ENCODE measurements around the gene MRPL20.
"Not testable (repeated sequence)": the region's sequence is repeated elsewhere in the genome, so short reads cannot be mapped to it uniquely, and the experiment has no call there.

Gene MRPL20

DNA sequence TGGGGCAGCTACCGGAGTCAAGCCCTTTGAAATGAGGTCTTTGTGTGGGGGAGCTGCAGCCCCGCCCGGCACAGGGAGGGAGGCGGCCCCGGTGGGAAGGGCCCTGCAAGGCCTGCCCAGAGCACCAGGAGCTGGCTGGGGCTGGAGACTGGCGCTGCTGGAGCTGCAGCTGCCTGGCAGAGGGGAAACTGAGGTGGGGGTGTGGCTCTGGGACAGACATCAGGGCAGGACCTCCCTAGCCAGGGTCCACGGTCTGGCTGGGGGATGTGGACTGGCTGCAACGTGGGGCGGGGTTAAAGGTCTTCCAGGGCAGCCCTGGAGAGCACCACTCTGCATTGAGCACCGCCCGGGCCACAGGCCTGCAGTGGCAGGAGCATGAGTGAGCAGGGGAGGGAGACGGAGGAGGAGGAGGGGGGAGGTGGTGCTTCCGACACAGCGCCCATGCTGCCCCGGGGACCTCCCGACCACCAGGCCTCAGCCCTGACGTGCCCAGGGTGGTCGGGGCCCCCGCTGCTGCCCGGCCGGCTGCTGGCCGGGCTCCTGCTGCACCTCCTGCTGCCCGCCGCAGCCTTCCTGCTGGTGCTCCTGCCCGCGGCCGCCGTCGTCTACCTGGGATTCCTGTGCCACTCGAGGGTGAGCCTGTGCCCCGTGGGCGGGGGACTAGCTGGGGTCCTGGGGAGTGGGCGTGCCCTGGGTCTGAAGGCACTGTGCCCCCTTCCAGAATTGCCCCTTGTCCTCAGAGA, 18.8 kb upstream of the MRPL20 start:
- no peak for DNase-seq (ENCODE audit: low read depth)

DNA sequence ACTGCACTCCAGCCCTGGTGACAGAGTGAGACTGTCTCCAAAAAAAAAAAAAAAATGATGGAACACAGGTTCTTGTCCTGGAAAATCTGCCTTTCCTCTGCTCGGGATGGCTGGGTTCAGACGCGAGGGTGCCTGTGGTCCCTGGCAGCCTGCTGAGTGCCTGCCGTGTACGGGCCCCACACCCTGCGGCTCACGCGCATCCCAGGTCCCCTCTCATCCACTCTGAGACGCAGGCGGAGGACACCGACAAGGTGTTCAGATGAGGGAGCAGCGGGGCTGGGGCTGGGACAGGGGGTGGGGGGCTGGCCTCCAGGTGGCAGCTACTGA, 18.3 kb upstream of the MRPL20 start:
- no peak for DNase-seq (ENCODE audit: low read depth)

DNA sequence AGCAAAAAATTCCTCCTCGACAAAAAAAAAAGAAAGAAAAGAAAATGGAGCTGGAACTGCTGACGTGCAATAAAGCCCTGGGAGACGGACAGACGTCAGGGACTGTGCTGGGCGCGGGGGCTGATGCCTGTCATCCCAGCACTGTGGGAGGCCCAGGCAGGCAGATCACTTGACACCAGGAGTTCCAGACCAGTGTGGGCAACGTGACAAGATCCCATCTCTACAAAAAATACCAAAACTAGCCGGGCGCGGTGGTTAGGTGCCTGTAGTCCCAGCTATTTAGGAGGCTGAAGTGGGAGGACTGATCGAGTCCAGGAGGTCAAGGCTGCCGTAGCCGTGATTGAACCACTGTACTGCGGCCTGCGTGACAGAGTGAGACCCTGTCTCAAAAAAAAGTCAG, 17.6 kb upstream of the MRPL20 start:
- no peak for DNase-seq (ENCODE audit: low read depth)

DNA sequence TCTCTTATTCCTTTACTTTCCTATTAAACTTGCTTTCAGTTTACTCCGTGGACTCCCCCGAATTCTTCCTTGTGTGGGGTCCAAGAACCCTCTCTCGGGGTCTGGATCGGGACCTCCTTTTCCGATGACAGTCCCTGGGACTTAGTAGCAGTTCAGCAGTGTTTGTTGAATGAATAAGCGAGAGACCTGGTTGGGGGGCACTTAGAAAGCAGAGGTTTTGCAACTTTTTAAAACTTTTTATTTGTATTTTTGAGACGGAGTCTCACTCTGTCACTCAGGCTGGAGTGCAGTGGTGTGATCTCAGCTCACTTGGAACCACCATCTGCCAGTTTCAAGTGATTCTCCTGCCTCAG, 16.1 kb upstream of the MRPL20 start:
- no peak for DNase-seq (ENCODE audit: low read depth)

DNA sequence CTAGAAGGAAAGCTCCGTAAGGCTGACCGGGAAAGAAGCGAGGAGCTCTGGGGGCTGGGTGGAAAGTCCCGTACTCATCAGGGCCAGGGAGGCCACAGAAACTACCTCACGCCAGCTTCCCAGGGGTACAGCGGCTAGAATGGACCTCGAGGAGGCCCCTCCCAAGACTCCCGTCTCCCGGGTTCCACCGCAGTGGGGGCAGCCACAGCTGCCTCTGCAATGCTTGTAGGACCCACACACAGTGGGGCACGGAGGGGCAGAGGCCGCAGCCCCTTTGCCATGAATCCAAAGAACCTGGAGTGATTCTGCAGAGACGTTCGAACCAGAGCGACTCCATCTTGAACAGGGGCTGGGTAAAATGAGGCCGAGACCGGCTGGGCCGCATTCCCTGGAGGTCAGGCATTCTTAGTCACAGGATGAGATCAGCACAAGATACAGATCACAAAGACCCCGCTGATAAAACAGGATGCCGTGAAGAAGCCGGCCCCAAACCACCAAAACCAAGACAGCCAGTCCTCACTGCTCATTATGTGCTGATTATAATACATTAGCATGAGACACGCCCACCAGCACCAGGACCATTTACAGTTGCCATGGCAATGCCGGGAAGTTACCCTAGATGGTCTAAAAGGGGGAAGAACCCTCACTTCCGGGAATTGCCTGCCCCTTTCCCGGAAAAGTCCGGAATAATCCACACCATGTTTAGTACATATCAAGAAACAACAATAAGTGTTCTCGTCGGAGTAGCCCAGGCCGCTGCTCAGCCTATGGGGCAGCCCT, 15.6 kb upstream of the MRPL20 start:
- no peak for DNase-seq (ENCODE audit: low read depth)

DNA sequence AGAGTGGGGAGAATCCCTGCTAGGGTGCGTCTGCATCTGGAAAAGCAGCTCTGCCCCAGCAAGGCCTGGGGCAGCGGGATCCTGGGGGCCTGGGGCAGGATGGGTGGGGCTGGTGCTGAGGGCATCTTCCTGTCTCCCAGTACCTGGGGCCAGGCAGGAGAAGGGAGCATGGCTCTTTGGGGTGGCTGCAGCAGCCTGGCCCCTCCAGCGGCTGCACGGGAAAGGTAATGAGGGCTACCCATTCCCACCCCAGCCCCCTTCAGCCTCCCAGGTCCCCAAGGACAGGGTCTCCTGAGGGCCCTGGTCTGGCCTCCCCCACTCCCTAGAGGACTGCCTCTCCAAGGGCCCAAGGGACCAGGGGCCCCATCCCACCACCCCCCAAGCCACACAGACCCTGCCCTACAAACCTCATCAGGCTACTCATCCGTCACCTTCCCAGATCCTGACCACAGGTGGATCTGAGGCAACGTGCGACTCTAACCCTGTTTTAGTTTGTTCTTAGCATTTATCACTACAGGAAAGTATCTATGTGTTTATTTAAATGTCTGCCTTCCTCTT, 14.9 kb upstream of the MRPL20 start:
- DNase-seq (ENCODE audit: low read depth): no peak

DNA sequence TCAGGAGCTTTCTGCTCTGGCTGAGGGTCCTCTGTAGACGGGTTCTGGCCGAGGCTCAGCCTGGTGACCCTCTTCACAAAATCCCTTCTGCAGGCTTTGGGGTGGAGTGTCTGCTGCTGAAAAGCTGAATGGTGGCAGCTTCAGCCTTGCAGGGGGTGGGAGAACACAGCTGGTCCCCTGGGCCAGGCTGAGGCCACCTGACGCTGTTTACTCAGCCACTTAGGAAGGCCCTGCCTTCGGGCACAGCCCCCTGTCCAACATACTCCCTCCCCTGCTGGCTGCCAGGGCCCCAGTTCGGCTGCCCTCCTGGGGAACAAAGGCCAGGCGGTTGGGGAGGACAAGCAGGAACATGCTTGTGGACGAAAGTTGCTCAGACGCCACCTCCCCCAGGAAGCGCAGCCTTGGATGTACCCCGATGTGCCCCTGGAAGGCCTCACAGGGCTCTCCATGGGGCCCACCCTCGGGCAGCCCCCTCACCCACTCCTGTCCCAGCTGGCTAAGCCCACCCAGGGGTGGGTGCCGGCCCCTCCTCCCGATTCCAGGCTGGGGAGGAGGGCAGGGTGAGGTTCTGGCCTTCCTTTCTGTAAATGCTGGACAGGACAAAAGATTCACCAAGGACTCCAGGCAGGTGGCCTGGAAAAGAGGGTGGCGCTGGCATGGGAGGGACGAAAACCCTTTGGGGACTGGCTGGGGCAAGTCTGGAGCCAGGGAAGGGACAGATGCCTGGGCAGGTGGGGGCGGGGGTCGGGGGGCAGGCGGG, 14.2 kb upstream of the MRPL20 start, which contains the start of gene ANKRD65:
TSS of gene ANKRD65 (minus strand) at position 130 of the 760 bp plus-strand sequence. CDS start 271 bp downstream, outside the sequence.
- no peak for DNase-seq (ENCODE audit: low read depth)

DNA sequence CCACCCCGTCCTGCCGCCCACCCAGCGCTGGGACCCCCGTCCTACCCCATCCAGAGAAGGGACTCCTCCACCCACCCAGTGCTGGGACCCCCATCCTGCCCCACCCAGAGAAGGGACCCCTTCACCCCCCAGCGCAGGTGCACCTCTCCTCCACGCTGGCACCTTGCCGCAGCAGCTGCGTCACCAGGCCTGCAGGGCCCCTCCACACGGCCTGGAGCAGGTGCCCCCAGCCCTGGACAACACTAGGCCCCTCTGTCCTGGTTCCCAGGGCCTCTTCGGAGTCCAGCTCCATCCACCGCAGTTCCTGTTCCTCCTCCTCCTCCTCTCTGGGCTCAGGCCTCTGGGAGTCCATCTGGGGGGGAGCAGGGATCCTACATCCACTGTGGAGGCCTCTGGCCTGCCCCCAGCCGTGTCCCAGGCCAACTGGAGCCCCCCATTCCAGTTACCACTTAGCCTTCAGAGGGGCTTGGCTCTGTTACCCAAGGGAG, 13.6 kb upstream of the MRPL20 start:
- DNase-seq (ENCODE audit: low read depth): no peak

DNA sequence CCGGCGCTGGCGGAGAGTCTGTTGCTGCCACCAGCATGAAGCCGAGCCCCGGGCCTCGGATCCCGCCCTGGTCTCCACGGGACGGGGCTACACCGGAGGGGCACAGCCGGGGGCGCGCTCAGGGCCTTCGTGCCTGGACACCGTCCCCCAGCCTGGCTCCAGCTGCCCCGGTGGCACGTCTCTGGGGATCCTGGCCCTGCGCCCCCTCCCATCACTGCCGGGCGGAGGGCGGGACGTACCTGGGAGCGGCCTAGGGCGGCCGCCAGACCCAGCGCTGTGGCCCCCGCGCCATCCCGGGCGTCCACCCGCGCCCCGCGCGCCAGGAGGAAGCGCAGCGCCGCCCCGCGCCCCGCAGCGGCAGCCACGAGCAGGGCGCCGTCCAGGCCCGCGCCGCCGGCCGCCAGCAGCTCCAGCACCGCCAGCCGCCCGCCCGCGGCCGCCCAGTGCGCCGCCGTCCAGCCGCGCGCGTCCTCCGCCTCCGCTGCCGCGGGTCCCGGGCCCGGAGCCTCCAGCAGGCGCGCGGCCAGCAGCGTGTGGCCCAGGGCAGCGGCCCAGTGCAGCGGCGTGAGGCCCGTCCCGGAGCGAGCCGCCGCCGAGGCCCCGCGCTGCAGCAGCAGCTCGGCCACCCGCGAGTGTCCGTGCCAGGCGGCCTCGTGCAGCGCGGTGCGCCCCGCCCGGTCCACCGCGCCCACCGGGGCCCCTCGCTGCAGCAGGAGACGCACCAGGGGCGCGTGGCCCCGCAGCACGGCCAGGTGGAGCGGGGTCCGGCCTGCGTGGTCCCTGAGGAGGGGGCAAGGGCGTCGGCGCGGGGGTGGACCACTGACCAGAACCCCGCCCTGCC, 12.9 kb upstream of the MRPL20 start:
- DNase-seq (ENCODE audit: low read depth): no peak

DNA sequence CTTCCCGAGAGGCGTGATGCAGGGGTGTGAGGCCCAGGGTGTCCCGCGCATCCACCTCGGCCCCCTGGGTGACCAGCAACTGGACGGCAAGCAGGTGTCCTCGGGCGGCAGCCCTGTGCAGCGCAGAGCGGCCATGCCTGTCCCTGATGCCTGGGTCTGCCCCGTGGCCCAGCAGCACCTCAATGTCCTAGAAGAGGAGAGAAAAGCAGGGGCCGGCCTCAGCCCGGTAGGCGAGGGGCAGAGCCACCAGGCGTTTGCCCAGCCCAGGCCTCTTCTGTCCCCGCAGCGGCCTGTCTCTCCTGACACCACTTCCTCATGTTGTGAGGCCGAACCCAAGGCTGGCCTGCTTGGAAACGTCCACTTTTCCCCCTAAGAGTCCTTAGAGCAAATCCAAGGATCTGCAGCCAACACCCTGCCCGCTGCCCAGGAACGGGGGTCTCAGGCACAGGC, 12.3 kb upstream of the MRPL20 start:
- no peak for DNase-seq (ENCODE audit: low read depth)

DNA sequence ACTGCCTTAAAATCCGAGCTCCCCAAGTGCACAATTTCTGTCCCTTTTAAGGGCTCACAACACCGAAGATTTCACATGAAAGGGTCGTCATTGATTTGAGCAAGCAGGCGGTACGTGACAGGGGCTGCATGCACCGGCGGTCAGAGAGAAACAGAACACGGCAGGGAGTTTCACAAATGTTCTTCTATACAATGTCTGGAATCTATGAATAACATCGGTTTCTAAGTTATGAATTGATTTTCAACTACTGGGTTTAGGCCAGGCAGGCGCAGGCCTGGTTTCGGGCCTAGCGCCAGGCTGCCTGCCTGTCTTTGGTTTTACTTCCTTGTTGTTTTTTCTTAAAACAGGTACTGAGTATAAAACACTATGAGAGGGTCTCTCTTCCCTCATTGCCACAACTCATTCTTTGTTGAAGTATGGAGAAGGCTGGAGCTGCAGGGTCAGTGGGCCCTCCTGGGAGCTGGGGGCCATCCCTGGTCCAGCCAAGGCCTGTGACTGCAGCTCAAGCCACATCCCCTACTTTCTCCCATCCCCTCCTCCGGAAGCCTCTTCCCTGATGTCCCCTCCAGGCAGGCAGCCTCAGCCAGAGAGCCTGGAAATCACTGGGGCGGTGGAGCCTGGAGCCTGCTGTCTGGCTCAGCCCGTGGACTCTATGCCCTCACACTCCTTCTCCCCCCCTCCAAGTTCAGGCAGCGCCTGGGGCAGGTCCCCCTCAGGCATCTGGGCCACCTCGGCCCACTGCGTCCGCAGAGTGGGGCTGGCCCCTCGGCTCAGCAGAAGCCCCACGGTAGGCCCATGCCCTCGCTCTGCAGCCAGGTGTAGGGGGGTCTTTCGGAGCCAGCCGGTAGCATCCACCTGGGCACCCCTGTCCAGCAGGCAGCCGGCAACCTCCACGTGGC, 11.6 kb upstream of the MRPL20 start:
- no peak for DNase-seq (ENCODE audit: low read depth)

DNA sequence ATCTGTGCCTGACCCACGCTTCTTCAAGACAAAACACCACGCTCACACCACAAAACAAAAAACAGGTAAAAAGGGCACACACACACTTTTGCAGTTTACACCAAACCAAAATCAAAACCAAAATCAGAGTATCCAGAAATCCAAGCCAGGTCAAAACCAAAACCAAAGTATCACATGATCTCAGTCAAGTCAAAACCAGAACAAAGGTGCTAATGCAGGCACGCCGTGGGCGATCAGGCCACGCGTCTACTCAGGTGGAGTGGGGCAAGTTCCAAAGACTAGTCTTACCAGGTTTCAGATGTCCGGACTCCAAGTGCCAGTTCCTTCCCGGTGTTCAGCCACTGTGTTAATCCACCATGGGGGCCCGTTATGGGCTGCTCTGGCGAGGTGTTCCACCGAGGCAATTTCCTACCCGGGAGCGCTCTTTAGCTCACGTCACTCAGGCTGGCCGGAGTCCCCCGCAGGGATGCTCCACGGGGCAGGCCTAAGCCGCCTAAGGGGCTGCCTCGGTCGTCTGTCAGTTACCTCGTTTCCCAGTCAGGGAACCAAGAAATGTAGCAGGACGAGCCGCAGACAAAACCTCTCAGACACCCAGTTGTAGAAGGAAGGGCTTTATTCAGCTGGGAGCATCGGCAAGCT, 10.9 kb upstream of the MRPL20 start:
- DNase-seq (ENCODE audit: low read depth): not testable (repeated sequence)

DNA sequence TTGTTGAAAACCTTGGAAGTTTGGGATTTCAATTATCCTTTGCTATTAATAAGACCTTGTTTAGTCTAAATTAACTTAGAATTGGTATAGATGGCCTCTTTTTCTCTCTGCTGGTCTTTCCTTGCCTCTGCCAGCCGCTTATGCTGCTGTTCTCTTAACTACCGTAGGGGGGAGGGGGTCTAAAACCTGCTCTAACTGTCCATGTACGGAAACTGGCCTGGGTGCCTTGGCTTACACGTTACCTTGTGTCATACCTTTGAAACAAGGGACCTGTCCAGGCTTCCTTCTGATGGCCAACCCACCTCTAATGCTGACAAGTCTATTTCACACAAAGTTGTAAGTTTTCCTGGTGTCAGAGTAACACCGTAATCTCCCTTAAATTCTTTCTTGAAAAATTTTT, 10.3 kb upstream of the MRPL20 start:
- not testable (repeated sequence) for DNase-seq (ENCODE audit: low read depth)

DNA sequence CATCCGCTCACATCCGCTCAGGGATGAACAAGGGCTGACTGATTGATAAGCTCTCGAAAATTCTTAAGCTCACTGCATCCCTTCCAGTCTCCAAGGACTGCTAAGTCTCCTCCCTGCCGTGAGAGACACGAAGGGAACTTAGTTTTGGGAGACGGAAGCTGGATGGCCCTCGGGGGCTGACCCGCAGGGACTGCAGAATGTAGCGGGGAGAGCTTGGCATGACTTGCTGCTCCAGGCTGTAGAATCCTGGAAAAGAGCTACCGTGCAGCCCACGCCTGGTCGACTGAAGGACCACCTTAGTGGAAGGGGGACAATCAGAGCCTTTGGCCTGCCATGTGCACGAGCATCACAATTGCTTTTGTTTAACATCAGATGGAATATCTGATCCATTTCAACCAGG, 8.7 kb upstream of the MRPL20 start:
- no peak for DNase-seq (ENCODE audit: low read depth)

DNA sequence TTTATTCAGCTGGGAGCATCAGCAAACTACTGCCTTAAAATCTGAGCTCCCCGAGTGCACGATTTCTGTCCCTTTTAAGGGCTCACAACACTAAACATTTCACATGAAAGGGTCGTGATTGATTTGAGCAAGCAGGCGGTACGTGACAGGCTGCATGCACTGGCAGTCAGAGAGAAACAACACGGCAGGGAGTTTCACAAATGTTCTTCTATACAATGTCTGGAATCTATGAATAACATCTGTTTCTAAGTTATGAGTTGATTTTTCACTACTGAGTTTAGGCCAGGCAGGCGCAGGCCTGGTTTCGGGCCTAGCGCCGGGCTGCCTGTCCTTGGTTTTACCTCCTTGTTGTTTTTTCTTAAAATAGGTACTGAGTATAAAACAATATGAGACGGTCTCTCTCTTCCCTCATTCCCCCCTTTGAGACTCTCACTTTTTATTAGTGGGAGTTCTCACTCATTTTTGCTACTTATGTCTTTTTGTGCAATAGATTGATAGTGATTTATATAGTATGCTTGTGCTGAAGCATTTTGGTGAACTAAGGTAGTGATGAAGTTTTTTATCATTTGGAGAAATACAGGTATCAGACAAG, 5.3 kb upstream of the MRPL20 start:
- DNase-seq (ENCODE audit: low read depth): not testable (repeated sequence)

DNA sequence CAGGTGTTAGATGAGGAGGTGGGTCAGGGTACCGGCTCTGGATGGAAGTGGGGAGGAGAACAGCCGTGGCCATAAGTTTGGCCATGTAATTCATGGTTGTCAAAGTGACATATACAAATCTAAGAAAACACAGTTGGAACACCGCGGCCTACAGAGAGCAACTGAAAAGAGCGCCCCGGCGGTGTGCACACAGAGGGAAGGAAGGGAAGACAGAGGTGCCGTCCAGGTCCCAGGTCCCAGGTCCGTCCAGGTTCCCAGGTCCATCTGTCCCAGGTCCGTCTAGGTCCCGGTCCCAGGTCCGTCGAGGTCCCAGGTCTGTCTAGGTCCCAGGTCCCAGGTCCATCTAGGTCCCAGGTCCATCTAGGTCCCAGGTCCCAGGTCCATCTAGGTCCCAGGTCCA, 4.5 kb upstream of the MRPL20 start:
- DNase-seq (ENCODE audit: low read depth): no peak

DNA sequence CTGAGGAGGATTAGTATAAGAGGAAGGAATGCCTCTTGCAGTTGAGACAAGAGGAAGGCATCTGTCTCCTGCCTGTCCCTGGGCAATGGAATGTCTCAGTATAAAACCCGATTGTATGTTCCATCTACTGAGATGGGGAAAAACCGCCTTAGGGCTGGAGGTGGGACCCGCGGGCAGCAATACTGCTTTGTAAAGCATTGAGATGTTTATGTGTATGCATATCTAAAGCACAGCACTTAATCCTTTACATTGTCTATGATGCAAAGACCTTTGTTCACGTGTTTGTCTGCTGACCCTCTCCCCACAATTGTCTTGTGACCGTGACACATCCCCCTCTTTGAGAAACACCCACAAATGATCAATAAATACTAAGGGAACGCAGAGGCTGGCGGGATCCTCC, 3.1 kb upstream of the MRPL20 start:
- not testable (repeated sequence) for DNase-seq (ENCODE audit: low read depth)

DNA sequence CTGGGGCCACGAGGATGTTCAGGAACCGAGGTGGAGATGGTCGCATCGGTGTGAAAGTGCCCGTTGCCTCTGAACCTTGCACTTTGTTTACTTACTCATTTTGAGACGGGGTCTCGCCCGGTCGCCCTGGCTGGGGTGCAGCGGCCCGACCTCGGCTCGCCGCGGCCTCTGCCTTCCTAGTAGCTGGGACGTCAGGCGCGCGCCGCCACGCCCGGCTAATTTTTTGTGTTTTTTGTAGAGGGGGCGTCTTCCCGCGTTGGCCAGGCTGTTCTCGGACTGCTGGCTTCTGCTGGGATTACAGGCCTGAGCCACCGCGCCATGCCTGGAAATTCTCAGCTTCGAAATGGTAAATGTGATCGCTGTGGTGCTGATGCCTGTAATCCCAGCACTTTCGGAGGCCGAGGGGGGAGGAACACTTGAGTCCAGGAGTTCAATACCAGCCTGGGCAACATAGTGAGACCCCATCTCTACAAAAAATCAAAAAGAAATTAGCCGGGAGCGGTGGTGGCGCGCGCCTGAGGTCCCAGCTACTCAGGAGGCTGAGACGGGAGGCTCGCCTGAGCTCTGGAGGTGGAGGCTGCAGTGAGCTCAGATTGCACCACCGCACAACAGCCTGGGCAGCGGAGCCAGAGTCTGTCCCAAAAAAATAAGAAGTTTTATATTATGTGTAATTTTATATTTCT, 684 bp upstream of the MRPL20 start:
- DNase-seq (ENCODE audit: low read depth): no peak

Measured in activated T-cell treated with anti-CD3 and anti-CD28 coated beads for 24 hours (primary cell).